Breast epithelium (tissue), 4 donors: ENCODE measurements around the gene HOXB9. TPM values are rescaled to one million over a fixed set of nuclear protein-coding genes. Genes with fewer than 3 reads are reported as not detected.

Source experiments
- DNase-seq, 2 donors: peaks; one replicate each; pipeline ENCODE4 v3.0.0-alpha.2; 2019; ENCODE audit warnings: low spot score in 2 of 2
- H3K27ac ChIP-seq, 2 donors: fragments of 200-600 bp; sonication (generic) in 1 of 2; one replicate each; pipeline ENCODE4 v1.5.1; 2016 to 2019; ENCODE audit warnings: mild to moderate bottlenecking in 1 of 2
- H3K27me3 ChIP-seq, 2 donors: fragments of 200-600 bp; sonication (generic) in 1 of 2; one replicate each; pipeline versions ENCODE4 v1.5.1 to v1.6.0; 2017 to 2019; ENCODE audit warnings: control low read depth in 1 of 2, mild to moderate bottlenecking in 1 of 2
- H3K36me3 ChIP-seq: fragments of 200-600 bp; one replicate; pipeline ENCODE4 v1.5.1; 2019
- H3K4me1 ChIP-seq, 2 donors: fragments of 200-600 bp; sonication (generic); one replicate each; pipeline ENCODE4 v1.5.1; 2016 to 2019; ENCODE audit warnings: control low read depth in 1 of 2
- H3K4me3 ChIP-seq, 3 donors: fragments of 200-600 bp; sonication (generic); 1 replicate in 2 of 3; 2 replicates in 1 of 3; pipeline ENCODE4 v1.5.1; 2016 to 2019; ENCODE audit warnings: mild to moderate bottlenecking in 3 of 3, moderate library complexity in 2 of 3
- H3K9me3 ChIP-seq, 2 donors: fragments of 200-600 bp; sonication (generic) in 1 of 2; one replicate each; pipeline ENCODE4 v1.5.1; 2016 to 2019; ENCODE audit warnings: control low read depth in 1 of 2
- POLR2A ChIP-seq: fragments of 450-650 bp; IDR thresholded peaks from one replicate; pipeline ENCODE4 v1.6.1; 2016; ENCODE audit warnings: antibody characterized with exemption, mild to moderate bottlenecking, moderate library complexity
- POLR2AphosphoS5 ChIP-seq, 3 donors: sonication (generic); formaldehyde crosslinking; IDR thresholded peaks; one replicate each; pipeline ENCODE4 v1.6.1; 2017; ENCODE audit warnings: antibody characterized with exemption in 3 of 3
- intact Hi-C: fragments of 100-400 bp; cut with DNase I; formaldehyde crosslinking; loops from one replicate; pipeline ENCODE4 v1.15.1; 2023; ENCODE audit warnings: low total_unique reads
- total RNA-seq, 3 donors: library from RNA; depleted of rRNA; stranded (reverse); fragments of >200 nt; gene quantifications; one replicate each; pipeline ENCODE4 v1.1.0, GENCODE V29; 2016
- TF ChIP-seq, protein P1 (sequence below), 3 donors: fragments of 450-650 bp; IDR thresholded peaks; one replicate each; pipeline ENCODE4 v1.5.1; 2016 to 2017; ENCODE audit warnings: antibody characterized with exemption in 3 of 3, mild to moderate bottlenecking in 3 of 3, moderate library complexity in 3 of 3

The HOXB9 gene
- total RNA-seq, 3 donors from 2014 or later = 0.32 to 0.44 (median 0.33) TPM

DNA sequence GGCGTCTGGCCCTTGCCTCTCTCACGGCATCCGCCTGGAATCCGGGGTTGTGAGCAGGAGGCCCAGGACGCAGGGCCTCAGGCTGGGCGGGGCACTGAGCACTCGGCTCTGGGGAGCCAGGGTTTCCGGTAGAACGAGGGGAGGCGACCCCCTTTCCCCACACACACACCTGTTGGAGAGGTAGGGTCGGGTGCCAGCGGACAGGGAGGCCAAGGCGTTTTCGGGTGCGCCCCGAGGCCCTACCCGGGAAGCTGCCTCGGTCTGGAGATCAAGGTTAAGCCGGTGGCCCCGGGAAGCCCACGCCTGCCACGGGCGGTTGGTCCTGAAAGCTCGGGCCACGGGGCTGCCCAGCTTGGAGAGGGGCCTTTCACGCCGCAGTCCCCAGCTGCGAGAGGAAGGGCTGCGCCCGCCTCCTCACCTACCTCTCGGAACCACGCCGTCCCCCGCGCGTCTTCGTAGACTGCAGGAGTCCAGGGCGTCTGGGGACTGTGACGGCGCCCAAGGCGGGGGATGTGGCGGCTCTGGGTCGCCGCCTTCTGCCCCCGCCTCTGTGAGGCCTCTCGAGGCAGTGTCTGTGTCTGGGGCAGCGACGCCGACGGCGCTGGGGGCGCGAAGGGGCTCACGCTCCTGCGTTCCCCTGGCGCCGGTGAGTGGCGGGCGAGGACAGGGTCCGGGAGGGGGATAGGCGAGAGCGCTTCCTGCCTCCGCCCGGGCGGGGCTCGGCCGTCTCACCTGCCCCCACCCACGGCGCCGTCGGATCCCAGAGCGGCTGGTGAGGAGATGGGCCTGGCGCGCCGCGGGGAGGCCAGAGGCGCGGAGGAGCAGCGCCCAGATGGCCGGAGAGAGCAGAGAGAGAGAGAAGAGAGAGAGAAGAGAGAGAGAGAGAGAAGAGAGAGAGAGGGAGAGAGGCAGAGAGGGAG lies 20.3 kb upstream of the HOXB9 start:
- H3K4me1 ChIP-seq = peaks cover 0 to 3% of the 10 kb centered on the region in 2 donors
- H3K36me3 ChIP-seq = no peaks in the 10 kb centered on the region
- TF ChIP-seq POLR2AphosphoS5 (IDR thresholded peaks at IDR 0.05) = no peak
- no peak for TF ChIP-seq POLR2A
- TF ChIP-seq, protein P1, sequence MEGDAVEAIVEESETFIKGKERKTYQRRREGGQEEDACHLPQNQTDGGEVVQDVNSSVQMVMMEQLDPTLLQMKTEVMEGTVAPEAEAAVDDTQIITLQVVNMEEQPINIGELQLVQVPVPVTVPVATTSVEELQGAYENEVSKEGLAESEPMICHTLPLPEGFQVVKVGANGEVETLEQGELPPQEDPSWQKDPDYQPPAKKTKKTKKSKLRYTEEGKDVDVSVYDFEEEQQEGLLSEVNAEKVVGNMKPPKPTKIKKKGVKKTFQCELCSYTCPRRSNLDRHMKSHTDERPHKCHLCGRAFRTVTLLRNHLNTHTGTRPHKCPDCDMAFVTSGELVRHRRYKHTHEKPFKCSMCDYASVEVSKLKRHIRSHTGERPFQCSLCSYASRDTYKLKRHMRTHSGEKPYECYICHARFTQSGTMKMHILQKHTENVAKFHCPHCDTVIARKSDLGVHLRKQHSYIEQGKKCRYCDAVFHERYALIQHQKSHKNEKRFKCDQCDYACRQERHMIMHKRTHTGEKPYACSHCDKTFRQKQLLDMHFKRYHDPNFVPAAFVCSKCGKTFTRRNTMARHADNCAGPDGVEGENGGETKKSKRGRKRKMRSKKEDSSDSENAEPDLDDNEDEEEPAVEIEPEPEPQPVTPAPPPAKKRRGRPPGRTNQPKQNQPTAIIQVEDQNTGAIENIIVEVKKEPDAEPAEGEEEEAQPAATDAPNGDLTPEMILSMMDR (IDR thresholded peaks at IDR 0.05) = no peak
- intact Hi-C loops = no loop called here
- peaks cover 18 to 85% of the 10 kb centered on the region in 2 donors for H3K27me3 ChIP-seq
- no peak overlapping the region for H3K27ac ChIP-seq
- DNase-seq = no peak
- peak overlapping the region in 2 of 3 donors; percentile 40 to 65 for H3K4me3 ChIP-seq
- no peaks in the 10 kb centered on the region for H3K9me3 ChIP-seq

DNA sequence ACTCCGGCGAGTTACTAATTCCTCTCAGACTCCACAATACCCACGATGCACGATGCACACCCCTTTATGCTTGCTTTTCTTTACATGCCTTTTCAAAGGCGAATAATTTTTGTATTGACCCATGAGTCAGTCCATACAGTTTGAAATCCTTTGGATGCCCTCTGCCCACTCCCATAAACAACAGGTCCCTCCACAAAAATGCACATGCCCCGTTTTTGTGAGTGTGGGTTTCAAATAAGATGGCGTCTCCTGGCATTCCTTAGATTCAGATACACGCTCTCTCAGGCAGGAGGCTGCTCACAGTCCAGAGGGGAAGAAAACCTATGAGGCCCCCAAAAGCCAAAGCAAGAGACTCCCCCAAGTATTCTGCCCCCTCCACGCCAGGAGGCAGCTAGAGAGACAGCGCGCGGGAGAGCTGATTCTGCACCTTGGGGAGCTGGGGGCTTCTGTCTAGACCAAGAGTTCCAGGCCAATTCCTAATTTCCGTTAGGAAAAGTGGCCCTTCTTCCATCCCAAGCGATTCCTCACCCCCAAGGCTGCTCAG lies 19.6 kb upstream of the HOXB9 start:
- no peaks in the 10 kb centered on the region for H3K36me3 ChIP-seq
- peak overlapping the region in 1 of 3 donors; percentile 65 for H3K4me3 ChIP-seq
- peaks cover 0 to 3% of the 10 kb centered on the region in 2 donors for H3K4me1 ChIP-seq
- DNase-seq = no peak
- intact Hi-C loops = no loop called here
- H3K9me3 ChIP-seq = no peaks in the 10 kb centered on the region
- peaks cover 18 to 90% of the 10 kb centered on the region in 2 donors for H3K27me3 ChIP-seq
- TF ChIP-seq, protein P1 (IDR thresholded peaks at IDR 0.05) = no peak
- no peak for TF ChIP-seq POLR2A
- TF ChIP-seq POLR2AphosphoS5 (IDR thresholded peaks at IDR 0.05) = no peak
- no peak overlapping the region for H3K27ac ChIP-seq

DNA sequence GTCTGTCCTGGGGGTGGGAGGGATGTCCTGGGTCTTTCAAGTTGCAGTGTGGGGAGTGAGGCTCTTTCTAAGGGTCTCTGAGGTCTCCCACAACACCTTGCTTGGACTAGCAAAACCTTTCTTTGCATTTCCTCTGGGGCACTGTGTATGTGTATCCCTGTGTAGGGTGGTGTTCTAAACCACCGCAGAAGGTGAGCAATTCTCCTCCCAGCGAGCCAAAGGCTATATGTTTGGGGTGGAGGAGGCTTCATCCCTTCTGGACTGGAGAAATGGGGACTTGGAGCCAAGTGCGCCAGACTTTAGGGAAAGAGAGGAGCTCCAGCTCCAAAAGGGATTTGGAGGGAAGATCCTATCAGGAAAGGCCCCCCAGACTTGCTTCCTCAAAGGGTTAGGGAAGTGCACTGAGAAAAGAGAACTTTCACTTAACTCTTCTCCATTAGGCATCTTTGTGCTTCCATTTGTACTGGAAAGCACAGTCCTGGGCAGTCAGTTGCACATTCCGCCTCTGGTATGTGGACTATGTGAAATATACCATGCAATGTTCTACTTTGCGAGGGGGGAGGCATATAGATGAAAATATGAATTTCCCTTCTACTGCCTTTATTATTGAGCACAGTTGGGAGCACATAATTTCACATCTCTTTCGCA lies 18.9 kb upstream of the HOXB9 start:
- H3K27ac ChIP-seq = no peak overlapping the region
- intact Hi-C loops = no loop called here
- H3K36me3 ChIP-seq = no peaks in the 10 kb centered on the region
- no peak for DNase-seq
- H3K4me1 ChIP-seq = peaks cover 0 to 3% of the 10 kb centered on the region in 2 donors
- H3K9me3 ChIP-seq = no peaks in the 10 kb centered on the region
- H3K4me3 ChIP-seq = no peak overlapping the region
- TF ChIP-seq, protein P1 (IDR thresholded peaks at IDR 0.05) = no peak
- TF ChIP-seq POLR2AphosphoS5 (IDR thresholded peaks at IDR 0.05) (no peak), POLR2A (no peak)
- peaks cover 18 to 88% of the 10 kb centered on the region in 2 donors for H3K27me3 ChIP-seq

DNA sequence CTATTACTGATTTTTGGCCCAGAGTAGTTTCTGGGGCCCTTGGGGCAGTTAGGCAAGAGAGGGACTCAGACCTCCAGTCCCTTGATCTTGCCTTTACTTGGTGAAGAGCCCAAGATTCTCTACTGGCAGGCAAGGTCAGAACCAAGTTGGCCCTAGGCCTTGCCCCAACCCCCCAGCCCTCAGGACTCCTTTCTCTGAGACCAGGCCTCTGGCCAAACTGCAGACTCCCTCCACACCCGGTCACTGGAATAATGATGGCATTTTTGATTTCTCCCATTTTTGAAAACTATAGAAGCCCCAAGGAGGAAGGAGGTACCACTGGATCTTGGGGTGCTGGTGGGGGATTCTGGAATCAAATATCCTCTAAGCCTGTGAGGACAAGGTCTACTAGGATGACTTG lies 18.0 kb upstream of the HOXB9 start:
- no peak for DNase-seq
- Histone ChIP-seq H3K4me3 (no peak overlapping the region), H3K36me3 (no peaks in the 10 kb centered on the region), H3K4me1 (peaks cover 0 to 3% of the 10 kb centered on the region in 2 donors), H3K27ac (no peak overlapping the region), H3K9me3 (no peaks in the 10 kb centered on the region), H3K27me3 (peaks cover 19 to 96% of the 10 kb centered on the region in 2 donors)
- TF ChIP-seq, protein P1 (IDR thresholded peaks at IDR 0.05) = no peak
- TF ChIP-seq POLR2A (no peak), POLR2AphosphoS5 (IDR thresholded peaks at IDR 0.05) (no peak)
- intact Hi-C loops = no loop called here

DNA sequence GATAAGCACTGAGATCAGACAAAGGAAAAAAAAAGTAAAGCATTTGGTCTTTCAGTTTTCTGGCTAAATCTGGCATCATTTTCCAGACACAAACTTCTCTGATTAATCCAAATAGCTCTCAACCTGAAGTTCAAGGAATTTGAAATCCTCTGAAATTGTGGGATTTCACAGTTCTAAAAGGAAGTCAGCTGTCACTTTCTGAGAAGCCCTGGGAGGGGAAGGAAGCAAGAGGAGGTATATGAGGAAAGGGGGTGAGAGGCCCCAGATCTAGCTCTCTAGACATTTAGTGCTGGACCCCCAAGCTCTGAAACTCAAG lies 17.5 kb upstream of the HOXB9 start:
- peaks cover 21 to 98% of the 10 kb centered on the region in 2 donors for H3K27me3 ChIP-seq
- intact Hi-C loops = no loop called here
- TF ChIP-seq POLR2A = no peak
- TF ChIP-seq POLR2AphosphoS5 (IDR thresholded peaks at IDR 0.05) = no peak
- TF ChIP-seq, protein P1 (IDR thresholded peaks at IDR 0.05) = no peak

More for the DNA sequence above, 17.5 kb upstream of the HOXB9 start:
- Histone ChIP-seq H3K9me3 (no peaks in the 10 kb centered on the region), H3K4me3 (no peak overlapping the region), H3K4me1 (peaks cover 0 to 3% of the 10 kb centered on the region in 2 donors), H3K27ac (no peak overlapping the region), H3K36me3 (no peaks in the 10 kb centered on the region)
- no peak for DNase-seq
